Right atrium auricular region (tissue), 2 donors: Measurements from ENCODE around the gene ALOX12B. TPM values are rescaled to one million over a fixed set of nuclear protein-coding genes. Genes with fewer than 3 reads are reported as not detected.

ENCODE experiments used
- DNase-seq: peaks from one replicate; pipeline ENCODE4 v3.0.0-alpha.2; 2019; ENCODE audit warnings: low spot score
- H3K27ac ChIP-seq, 2 donors: fragments of 200-600 bp; sonication (generic); 1 replicate in 1 of 2; 2 replicates in 1 of 2; pipeline ENCODE4 v1.5.1; 2016 to 2019
- H3K27me3 ChIP-seq, 2 donors: fragments of 200-600 bp; sonication (generic); one replicate each; pipeline versions ENCODE4 v1.5.1 to v1.6.0; 2017 to 2019
- H3K36me3 ChIP-seq: fragments of 200-600 bp; sonication (generic); one replicate; pipeline ENCODE4 v1.5.1; 2016
- H3K4me1 ChIP-seq, 2 donors: fragments of 200-600 bp; sonication (generic); one replicate each; pipeline versions ENCODE4 v1.5.1 to v1.6.0; 2017 to 2019
- H3K4me3 ChIP-seq, 2 donors: fragments of 200-600 bp; sonication (generic); 1 replicate in 1 of 2; 2 replicates in 1 of 2; pipeline ENCODE4 v1.5.1; 2017 to 2019; ENCODE audit warnings: mild to moderate bottlenecking in 1 of 2, moderate library complexity in 1 of 2
- H3K9me3 ChIP-seq, 2 donors: fragments of 200-600 bp; sonication (generic); one replicate each; pipeline ENCODE4 v1.5.1; 2019
- total RNA-seq, 2 donors: library from RNA; depleted of rRNA; stranded (reverse); fragments of >200 nt; gene quantifications; one replicate each; pipeline ENCODE4 v1.1.0, GENCODE V29; 2016
- TF ChIP-seq, protein P1 (sequence below), 2 donors: fragments of 200-600 bp; sonication (generic); IDR thresholded peaks; one replicate each; pipeline ENCODE4 v1.5.1; 2019; ENCODE audit warnings: antibody characterized with exemption in 2 of 2

Gene ALOX12B
- total RNA-seq, 2 donors from 2014 or later, result 0.43 TPM; not detected in 1

DNA sequence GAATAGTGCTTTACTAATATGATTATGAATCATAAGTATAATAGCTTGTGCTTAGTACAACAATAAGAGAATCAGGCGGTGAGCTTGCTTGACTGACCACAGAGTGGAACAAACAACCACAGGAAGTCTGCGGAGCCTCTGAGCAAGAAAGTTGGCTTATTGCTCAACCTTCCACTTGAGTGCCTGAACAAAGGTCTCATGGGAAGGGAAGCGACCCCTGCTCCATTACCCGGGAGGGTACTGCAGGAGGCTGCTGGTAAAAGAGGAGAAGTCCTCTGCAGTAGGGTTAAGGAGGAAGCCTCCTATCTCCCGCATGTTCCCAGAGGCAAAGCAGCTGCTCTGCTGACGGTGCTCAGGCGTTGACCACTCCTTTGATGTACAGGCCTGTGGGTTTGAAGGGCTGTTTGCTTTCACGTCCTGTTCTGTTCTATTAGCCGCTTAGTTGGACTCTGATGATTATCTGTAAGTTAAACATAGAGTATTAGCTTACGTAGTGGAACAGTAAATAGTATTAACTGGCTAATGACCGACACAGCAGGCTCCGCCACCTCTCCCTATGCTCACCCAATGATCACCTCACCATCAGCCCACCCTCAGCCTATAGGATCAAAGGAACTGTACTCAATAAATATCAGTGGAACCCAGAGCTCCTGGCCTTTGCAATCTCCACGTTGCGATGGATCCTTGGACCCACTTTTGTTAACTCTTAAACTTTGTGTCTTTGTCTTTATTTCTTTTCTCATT lies 31.1 kb downstream of the ALOX12B start:
- Histone ChIP-seq H3K36me3 (no peaks in the 10 kb centered on the region), H3K9me3 (no peaks in the 10 kb centered on the region), H3K4me3 (no peak overlapping the region), H3K27me3 (peaks cover 4 to 8% of the 10 kb centered on the region in 2 donors), H3K4me1 (peaks cover 0 to 10% of the 10 kb centered on the region in 2 donors), H3K27ac (no peak overlapping the region)
- peak; percentile 73 for DNase-seq
- TF ChIP-seq, protein P1, sequence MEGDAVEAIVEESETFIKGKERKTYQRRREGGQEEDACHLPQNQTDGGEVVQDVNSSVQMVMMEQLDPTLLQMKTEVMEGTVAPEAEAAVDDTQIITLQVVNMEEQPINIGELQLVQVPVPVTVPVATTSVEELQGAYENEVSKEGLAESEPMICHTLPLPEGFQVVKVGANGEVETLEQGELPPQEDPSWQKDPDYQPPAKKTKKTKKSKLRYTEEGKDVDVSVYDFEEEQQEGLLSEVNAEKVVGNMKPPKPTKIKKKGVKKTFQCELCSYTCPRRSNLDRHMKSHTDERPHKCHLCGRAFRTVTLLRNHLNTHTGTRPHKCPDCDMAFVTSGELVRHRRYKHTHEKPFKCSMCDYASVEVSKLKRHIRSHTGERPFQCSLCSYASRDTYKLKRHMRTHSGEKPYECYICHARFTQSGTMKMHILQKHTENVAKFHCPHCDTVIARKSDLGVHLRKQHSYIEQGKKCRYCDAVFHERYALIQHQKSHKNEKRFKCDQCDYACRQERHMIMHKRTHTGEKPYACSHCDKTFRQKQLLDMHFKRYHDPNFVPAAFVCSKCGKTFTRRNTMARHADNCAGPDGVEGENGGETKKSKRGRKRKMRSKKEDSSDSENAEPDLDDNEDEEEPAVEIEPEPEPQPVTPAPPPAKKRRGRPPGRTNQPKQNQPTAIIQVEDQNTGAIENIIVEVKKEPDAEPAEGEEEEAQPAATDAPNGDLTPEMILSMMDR (IDR thresholded peaks at IDR 0.05), result no peak

DNA sequence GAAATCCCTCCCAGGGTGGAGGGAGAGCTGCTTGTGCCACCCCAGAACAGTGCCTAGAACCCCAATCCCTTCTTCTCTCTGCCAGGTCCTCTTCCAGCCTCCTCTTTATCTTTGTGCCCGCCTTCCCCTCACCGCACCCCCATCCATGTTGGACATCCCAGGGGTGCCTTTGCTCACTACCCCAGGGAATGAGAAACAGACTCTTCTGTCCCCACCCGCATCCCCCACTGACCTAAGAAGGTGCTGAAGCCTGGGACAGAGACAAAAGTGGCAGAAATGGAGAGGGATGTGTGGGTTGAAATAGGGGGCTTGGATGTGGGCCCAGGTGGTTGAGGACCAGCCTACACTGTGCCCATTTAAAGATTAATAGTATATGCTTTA lies 31.7 kb downstream of the ALOX12B start:
- Histone ChIP-seq H3K27me3 (peaks cover 0 to 8% of the 10 kb centered on the region in 2 donors), H3K9me3 (no peaks in the 10 kb centered on the region), H3K4me1 (peaks cover 0 to 10% of the 10 kb centered on the region in 2 donors), H3K27ac (no peak overlapping the region), H3K36me3 (no peaks in the 10 kb centered on the region), H3K4me3 (no peak overlapping the region)
- DNase-seq, result no peak
- TF ChIP-seq, protein P1 (IDR thresholded peaks at IDR 0.05), result no peak

DNA sequence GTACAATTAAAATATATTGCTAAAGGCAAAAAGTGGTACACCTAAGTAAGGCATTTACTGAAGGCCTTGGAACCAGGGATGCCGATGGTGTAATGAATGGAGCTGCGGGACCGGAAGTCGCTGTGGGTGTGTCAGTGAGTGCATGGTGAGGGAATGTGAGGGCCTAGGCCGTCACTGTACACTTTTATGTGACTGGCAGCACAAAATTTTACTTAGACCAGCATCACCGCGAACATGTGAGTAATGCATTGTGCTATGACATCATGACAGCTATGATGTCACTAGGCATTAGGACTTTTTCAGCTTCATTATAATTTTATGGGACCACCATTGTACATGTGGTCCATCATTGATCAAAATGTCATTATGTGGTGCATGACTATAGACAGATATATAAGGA lies 33.9 kb downstream of the ALOX12B start:
- H3K36me3 ChIP-seq, result no peaks in the 10 kb centered on the region
- DNase-seq, result no peak
- H3K27ac ChIP-seq, result no peak overlapping the region
- H3K9me3 ChIP-seq, result no peaks in the 10 kb centered on the region
- H3K27me3 ChIP-seq, result no peaks in the 10 kb centered on the region
- H3K4me1 ChIP-seq, result peaks cover 0 to 10% of the 10 kb centered on the region in 2 donors
- no peak overlapping the region for H3K4me3 ChIP-seq
- TF ChIP-seq, protein P1 (IDR thresholded peaks at IDR 0.05), result no peak

DNA sequence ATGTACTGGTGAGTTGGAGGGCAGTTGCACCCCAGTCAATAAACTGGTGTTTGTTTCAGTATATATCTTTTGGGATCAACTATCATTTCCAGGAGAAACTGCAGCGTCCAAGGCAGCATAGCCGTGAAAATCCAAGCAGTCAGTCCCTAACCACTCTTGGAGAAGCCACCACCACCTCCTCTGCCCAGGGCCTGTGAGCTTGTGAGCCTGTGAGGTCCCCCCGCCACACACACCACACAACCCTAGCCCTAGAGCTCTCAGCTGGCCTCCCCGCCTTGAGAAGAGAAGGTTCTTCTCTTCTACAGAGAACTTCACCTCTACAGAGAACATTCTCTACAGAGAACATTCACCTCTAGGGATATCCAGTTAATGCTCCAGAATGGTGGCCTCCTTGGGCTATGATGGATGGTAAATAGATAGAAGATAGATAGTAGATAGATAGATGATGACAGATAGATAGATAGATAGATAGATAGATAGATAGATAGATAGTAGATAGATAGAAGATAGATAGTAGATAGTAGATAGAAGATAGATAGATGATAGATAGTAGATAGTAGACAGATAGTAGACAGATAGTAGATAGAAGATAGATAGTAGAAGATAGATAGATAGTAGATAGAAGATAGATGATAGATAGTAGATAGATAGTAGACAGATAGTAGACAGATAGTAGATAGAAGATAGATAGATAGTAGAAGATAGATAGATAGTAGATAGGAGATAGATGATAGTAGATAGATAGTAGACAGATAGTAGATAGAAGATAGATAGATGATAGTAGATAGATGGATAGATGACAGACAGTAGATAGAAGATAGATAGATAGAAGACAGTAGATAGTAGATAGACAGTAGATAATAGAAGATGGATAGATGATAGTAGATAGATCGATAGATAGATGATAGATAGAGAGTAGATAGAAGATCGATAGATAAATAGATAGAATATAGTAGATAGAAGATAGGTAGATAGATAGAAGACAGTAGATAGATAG lies 35.0 kb downstream of the ALOX12B start:
- Histone ChIP-seq H3K9me3 (no peaks in the 10 kb centered on the region), H3K4me3 (no peak overlapping the region), H3K36me3 (no peaks in the 10 kb centered on the region), H3K27me3 (no peaks in the 10 kb centered on the region), H3K4me1 (peaks cover 0 to 6% of the 10 kb centered on the region in 2 donors), H3K27ac (no peak overlapping the region)
- no peak for DNase-seq
- TF ChIP-seq, protein P1 (IDR thresholded peaks at IDR 0.05), result no peak

GRCh38 chr17:8051831-8052230 lies 35.7 kb downstream of the ALOX12B start:
- no peak for DNase-seq
- H3K4me1 ChIP-seq, result no peaks in the 10 kb centered on the region
- no peaks in the 10 kb centered on the region for H3K36me3 ChIP-seq
- no peaks in the 10 kb centered on the region for H3K9me3 ChIP-seq
- H3K27me3 ChIP-seq, result no peaks in the 10 kb centered on the region
- TF ChIP-seq, protein P1 (IDR thresholded peaks at IDR 0.05), result no peak
- H3K4me3 ChIP-seq, result no peak overlapping the region
- no peak overlapping the region for H3K27ac ChIP-seq
